ENCODE results near the gene RASSF4.

Gene RASSF4

DNA sequence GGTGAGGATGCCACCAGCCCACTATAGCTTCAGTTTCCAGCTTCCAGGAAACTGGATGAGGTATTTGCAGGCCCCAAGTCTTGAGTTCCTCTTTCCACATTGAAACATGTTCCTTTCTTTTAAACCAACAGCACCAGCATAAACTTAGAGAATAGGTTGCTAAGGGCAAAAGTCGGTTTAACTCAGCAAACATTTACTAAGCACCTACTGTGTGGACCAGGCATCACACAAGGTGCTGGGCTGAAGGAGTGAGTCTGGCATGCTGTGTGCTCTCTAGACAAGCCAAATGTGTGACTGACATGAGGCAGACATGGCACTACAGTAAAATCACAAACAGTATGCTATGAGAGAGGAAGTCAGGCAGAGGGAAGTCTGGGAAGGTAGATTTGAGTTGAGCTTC is 11.0 kb upstream of the RASSF4 start:
- DNase-seq = no peak

DNA sequence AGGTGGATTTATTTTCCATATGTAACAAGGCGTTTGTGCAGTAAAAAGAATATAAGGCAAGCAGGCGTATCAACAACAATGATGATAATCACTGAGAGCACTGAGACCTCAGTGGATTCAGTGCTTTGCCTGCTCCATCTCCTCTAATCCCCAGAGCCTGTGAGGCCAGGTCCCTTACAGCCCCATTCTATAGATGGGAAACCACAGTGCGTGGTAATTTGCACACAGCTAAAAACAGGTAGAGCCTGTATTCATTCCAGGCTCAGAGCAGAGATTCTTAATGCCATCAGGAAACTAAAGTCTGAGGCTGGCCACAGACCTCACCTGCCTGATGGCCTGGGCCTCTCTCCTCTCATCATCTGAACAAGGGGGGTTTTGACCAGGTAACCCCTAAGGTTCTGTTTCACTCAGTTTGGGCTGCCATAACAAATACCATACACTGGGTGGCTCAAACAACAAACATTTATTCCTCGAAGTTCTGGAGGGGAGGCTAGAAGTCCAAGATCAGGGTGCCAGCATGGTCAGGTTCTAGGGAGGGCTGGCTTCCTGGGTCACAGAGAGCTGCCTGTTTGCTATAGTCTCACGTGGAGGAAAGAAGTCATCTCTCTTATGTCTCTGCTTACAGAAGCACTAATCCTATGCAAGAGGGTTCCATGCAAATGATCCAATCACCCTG is 10.3 kb upstream of the RASSF4 start:
- DNase-seq = no peak

DNA sequence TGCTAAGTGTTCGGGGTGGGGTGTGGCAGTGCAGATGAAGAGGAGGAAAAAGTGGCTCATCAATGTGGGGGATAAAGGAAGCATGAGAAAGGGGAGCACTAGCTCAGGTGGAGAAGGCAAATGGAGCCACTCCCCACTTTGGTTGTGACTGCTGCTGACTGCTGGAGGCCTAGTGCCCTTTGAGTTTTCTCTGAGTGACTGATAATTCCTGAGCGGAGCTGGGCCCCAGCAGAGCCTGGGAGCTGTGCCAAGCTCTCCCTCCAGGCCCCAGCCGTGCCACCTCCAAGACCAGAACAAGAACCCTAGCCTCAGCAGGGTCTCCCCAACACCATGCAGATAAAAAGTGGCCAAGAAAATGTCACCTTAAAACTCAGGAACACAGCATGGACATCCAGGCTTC is 9.7 kb upstream of the RASSF4 start:
- no peak for DNase-seq

DNA sequence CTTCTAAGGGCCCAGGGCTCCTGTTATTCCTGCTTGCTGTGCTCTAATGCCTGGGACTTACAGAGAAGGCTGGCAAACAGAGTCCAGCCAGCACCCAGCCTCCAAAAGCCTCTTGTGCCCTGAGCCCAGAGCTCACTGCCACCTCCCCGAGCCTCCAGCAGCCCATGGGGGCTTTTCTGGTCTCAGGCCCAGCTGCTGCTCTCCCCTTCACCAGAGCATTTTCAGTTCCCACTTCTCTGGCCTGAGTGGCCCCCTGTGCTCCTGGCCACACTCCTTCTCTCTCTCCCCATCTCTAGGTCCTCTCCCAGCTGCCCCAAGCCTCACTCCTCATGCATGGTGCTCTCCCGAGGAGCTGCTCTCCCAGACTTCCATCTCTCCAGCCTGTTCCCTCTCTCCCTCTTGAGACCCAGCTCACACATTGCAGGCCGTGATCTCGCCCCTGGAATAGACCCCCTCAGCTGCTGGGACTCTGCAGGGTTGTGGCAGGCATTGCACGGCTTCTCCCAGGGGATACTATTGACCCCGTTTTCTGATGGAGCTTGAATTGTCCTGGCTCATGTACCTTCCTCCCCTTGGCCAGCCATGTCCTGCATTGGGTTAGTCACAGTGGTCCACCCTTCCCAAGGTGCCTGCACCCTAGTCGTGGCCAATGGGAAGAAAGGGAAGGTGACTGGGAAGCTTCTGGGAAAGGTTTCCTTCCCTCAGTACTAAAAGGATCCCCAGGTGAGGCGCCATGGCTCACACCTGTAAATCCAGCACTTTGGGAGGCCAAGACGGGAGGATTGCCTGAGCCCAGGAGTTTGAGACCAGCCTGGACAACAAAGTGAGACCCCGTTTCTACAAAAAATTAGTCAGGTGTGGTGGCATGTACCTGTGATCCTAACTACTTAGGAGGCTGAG is 9.0 kb upstream of the RASSF4 start:
- DNase-seq = no peak

DNA sequence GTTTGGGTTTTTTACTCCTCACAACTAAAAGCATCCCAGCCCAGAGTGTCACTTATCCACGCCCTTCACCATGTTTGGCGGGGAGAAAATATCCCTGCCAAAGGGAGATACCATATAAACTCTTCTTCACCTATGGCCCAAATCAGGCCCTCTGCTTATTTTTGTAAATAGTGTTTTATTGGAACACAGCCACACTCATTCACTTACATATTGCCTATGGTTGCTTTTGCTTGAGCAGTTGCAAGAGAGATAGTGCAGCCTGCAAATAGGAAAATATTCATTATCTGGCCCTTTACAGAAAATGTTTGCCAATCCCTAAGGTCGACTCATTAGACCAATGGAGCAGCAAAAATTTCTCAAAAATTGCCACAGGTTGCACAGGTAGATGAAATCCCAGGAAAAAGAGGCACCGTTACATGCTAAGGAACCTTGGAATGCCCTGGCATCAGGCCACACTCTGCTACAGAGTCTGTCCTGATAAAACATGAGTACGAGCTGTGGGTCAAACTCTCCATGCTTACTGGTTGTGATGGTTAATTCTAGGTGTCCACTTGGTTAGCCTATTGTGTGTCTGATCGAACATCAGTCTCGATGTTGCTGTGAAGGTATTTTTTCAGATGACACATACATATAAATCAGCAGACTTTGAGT is 7.9 kb upstream of the RASSF4 start:
- no peak for DNase-seq

DNA sequence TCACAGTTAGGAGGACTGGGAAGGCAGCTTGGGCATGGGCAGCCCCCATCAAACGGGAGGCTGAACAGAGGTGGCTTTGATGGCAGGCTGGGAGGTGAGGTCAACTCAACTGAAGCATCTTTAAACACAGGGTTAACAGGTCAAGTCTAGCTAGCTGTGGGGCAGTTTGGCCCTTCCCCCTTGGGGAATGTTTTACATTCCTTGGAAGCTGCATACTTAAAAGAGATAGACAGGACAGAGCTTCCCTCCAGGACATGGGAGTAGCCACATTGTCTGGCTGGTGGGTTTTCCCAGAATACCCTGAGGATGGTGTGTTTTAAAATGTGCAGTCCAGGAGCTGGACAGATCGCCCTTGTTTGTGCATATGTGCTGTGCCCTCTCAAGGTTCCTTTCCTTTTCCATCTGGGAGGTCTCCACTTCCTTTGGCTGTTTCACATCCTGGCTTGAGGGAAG is 6.8 kb upstream of the RASSF4 start:
- DNase-seq = no peak

DNA sequence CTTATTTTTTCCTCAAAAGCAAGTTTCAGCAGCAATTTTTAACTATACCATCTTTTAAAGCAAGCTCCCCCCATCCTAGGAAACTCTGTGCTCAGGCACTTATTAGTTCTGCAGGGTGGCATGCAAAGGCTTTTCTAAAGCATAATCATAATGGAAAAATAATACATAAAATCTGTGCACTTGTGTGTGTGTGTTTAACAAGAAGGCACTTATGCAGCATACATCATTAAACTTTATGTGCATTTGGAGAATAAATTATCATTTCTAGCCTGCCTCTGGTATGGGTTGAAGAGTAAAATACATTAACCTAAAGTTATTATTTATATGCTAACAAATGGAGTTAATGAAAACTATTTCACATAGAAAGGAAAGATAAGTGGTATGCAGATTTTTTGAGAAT is 5.6 kb upstream of the RASSF4 start:
- DNase-seq = no peak

DNA sequence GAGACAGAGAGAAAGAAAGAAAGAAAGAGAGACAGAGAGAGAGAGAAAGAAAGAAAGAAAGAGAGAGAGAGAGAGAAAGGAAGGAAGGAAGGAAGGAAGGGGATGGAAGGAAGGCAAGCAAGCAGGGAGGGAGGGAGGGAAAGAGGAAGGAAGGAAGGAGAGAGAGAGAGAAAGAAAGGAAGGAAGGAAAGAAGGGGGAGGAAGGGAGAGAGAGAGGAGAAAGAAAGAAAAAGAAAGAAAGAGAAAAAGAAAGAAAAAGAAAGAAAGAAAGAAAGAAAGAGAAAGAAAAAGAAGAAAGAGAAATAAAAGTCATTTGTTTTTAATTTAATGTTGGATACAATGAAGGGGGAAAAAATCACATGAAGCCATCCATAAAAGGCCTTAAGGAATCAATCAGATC is 4.6 kb upstream of the RASSF4 start:
- DNase-seq = no peak

DNA sequence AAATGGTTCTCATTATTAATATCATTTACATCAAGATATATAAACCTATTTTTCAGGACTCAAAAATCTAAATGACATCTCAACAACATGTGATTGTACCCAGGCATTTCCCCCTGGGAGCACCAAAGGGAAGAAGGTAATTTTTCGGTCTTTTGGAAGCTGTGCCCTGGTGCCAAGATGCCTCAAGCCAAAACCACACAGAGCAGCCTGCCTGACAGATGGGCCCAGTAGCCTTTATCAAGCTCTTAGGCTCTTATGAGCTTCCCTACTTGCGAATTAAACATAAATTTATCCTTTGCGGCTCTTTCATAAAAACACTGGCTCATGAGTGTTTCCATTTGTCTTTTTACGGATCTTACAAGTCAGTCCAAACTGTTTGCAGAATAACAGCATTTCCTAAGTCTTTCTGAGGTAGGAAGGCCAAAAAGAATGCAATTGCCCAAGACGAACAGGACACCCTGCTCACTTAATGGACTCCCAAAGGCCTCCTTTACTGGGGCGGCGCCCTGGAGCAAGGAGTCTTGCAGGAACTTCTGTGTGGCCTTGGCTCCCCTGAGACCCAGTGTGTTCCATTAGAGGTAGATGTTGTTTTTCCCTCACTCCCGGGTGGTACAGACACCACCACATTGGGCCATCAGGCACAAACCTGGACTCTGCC is 4.1 kb upstream of the RASSF4 start:
- no peak for DNase-seq

DNA sequence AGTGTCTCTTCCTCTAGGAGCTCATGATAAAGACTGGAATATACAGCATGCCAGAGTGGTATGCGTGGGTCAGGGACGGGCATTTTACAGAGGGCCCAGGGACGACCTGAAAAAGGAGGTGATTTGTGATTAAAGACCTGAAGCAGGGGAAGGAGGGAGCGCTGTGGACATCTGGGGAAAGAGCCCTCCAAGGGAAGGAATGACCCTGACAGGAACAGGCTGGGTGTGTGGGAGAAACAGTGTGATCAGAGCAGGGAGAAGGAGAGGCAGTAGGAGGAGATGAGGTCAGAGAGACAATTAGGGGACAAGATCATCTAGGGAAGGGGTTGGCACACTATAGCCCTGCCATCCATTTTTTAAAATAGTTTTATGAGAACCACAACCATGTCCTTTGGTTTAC is 3.4 kb upstream of the RASSF4 start:
- no peak for DNase-seq

DNA sequence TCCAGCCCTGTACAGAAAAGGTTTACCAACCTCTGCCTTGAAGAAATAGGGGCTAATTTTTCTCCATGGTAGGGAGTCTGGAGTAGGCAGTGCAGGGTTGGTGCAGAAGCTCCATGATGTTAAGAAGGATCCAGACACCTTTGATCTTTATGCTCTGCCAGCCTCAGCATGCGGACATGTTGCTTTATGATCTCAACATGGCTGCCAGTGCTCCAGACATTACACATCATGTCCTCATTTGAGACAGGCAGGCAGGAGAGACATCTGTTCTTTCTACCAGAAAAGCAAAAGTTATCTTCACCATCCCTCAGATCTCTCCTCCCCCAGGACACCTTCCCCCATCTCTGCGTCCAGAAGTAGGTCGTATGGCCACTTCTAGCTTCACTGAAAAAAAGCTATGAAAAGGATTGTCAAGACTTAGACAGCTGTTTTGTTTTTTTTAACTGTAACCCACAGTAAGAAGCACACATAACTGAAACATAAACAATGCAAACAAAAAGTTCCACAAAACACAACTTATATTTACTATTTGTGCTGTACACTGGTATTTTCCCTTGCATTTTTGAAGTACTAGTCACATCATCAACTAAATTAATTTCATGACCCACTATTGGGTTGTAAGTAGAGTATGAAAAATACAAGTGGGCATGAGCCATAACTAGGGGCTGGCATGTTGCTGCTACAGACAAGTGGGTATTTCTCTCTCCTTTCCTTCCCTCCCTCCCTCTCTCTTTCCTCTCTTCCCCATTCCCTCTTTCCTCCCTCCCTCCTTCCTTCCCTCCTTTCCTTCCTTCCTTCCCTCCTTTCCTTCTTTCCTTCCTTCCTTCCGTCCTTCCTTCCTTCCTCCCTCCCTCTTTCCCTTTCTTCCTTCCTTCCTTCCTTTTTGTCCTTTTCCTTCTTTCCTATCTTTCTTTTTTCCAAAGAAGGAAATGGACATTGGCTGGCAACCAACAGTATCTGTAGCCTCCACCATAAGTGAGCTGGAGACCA is 2.6 kb upstream of the RASSF4 start:
- no peak for DNase-seq

DNA sequence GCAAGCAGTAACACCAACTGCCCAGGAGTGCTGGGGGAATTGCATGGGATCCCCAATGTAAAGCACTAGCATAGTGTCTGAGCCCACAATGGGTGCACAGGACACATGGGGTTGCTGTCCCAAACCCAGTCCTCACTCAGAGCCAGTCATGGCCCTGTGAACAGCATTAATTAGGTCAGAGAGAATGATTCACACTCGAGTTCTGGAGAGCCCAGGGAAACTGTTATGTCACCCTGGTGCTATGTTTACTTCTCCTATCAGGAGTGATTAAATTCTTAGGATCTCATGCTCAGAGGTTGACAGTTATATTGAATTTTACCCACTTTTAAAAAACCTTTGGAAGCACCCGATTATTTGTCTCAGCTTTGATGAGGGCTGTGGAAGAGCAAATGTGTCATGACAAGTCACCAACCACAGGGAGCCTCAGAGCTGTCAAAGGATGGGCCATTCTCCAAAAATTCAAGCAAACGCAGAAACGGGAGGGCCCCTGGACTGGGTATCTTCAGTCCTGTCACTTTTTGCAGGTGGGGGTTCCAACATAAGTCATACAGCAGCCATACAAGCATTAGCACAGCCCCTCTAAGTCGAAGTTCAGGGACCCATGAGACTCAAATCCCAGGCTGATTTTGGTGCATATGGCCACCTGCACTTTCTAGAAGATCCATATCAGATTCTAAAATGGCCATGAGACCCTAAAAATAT is 1.3 kb upstream of the RASSF4 start:
- DNase-seq = no peak

DNA sequence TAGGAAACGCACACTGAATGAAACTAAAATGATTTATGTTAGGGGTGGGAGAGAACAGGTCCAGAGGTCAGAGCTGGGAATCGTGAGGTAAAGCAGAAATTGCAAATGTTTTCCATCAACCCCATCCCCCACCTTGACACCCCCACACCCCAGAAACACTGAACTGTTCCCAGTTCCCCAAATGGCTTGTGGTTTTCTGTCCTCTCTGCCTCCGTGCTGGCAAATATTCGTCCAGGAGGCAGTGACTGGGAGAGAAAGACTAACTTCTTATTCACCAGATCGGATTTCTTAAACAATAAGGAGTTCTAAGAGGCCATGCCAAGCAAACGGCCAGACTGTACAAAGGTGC is 730 bp upstream of the RASSF4 start:
- DNase-seq = no peak

DNA sequence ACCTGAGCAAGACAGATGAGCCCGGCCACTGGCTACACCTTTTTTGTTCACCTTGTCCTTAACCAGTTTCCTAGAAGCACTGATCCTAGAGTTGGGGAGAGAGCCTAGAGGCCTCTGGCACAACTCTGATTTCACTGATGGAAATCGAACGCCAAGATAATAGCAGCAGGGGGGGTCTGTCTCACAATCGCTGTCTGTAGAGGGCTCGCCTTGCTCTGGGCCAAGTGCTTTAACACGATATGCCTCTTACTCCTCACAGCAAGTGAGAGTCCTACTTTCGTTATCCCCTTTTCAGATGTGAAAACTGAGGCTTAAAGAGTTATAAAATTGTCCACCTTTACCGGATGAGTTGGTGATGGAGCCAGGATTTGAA is 472 bp downstream of the RASSF4 start:
- no peak for DNase-seq

DNA sequence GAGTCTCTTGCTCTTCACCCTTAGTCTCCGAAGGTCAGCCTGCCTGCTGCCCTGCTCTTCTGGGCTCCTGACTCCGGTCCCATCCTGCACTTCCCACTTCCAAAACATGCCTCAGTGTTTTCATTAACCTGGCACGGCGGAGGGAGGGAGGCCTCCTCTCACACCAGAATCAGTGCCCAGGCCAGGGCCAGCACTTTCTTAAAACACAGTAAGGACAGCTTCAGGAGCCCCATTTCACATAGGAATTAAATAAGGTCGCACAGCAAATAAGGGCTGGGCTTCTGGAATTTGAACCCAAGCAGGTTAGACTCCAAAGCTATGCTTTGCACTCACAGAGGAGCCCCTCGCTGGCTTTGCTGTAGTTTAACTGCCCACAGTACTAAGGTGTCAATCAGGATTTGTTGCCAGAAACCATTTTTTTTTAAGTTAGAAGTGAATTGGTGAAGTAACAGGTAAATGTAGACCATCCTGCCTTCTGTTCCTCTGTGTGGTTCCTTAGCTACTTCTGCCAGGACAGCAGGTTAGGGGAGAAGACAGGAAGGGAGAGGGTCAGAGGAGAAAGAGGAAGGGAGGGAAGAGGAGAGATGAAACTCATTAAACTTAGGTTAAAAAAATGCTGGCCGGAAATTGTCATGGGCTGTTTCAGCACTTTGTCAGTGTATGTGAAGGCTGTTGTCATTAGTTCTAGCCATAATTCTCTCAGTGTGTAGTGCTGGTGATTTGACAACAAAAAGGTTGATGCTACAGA is 1.1 kb downstream of the RASSF4 start:
- no peak for DNase-seq

DNA sequence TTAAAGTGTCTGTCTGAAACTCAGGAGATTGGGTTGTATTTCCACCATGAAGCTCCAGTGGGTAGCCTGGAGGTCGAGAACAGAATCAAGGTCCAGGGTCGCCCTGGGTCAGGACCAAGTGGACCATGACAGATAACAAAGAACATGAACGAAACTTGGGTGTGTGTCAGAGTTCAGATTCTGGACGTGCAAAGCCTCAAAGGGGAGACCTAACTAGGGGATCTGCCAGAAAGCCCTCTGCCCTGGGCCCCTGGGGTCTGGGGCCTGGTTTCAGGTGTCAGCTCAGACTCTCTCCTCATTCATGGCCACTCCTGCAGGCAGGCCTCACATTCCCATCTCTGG is 1.6 kb downstream of the RASSF4 start:
- DNase-seq = no peak

DNA sequence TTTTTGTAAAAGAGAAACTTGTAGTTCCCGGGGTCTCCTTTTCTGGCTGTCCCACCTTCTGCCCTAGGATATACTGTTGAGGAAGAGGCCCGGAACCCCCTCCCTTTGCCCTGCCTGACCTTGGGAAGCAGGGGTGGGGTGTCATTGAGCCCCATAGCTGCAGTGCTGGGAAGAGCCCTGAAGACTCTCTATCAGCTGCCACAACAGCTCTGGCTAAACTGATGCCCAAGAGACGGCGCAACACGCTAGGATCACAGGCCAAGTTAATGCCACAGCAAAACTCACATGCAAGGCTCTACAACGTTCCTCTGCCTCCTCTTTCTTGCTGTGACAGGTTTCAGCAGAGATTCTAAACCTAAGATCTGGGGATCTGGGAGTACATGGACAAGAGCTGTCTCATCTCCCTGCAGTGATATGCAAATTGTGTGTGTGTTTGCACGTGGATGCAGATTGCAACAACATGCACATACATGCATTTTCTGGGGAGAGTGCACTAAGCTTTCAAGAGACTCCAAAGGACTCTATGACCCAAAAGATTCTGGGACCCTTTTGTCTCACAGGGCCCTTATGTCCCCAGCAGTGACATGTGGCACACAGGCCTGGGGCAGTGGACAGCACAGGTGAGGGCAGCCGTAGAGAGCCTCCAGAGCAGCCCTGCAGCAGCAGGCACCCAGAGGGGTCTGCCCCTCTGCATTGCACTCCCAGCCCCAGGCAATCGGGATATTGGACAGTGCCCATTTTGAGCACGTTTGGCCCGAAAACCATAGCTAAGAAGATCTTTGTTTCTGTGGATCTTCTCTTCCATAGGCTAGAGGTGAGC is 2.5 kb downstream of the RASSF4 start:
- DNase-seq = no peak

DNA sequence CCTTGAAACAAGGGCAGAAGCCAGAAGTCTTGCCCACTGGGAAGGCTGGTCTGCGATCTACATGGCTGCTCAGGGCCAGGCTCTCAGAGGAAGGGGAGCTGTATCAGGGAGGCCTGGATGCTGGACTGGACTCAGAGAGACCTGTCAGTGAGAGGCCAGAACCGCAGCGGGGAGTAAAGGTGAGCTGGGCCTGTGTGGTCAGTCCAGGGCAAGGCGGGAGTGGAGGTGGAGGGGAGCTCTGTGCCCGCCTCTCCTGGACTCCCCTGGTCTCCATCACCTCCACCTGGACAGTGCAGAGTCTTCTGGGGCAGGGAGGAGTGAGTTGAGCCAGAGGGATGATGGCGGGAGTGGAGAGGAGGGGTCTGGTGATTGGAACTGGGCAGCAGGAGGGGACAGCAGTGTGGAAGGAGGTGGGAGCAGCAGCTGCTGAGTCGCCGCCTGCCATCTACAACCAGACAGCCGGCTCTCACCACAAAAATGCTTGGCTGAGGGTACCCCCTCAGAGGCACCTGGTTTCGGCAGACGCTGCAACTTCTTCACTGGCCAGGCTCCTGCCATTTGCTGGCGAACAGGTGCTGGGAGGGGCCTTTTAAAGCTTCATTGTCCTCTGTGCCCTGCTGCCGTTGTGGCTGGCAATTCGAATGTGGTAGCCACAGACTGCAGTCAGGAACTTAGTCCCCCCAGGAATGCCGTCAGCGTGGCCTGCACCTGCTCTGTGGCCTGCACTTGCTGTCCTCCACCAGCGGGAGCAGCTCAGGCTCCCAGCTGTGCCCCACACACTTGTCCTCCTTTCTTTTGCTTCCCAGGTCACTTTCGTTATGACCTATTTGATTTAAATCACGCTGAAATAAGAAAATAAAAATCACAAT is 3.5 kb downstream of the RASSF4 start:
- no peak for DNase-seq
